HG02970 (cell line): Measurements from ENCODE around the gene NOL9.

Source experiments
- ATAC-seq: cut with Tn5 transposase; IDR thresholded peaks from one replicate; pipeline ENCODE4 v1.9.1; 2021; ENCODE audit warnings: mild to moderate bottlenecking, moderate library complexity, moderate number of reproducible peaks; ENCODE audit not compliant: unreplicated experiment, low FRiP score

NOL9 gene

DNA sequence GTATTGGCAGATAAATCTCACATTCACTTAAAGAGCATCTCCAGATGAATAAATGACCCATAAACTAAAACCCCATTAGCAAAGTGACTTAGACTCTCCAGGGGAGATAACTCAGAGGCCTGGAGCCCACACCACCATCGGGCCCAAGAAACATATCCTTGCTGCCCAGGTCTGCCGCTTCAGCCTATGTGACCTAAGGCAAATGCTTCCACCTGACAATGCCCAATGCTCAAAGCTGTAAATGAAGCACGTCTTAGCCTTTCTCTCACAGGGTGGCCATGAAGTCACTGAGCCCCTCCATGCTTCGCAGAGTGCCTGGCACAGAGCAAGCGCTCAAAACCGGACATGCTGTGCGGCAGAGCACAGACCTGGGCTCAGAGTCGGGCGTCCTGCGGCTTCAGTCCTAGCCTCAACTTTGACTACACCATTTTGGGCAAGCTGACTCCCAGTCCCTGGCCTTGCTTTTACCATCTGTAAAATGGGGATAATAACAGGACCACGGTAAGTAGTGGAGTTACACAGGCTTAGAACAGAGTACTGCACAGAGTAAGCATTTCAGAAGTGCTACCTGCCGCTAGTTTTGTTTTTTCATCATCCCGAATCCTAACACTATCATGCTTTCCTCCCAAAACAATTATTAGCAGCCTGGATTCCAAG is 23.7 kb downstream of the NOL9 start:
- ATAC-seq = no peak

DNA sequence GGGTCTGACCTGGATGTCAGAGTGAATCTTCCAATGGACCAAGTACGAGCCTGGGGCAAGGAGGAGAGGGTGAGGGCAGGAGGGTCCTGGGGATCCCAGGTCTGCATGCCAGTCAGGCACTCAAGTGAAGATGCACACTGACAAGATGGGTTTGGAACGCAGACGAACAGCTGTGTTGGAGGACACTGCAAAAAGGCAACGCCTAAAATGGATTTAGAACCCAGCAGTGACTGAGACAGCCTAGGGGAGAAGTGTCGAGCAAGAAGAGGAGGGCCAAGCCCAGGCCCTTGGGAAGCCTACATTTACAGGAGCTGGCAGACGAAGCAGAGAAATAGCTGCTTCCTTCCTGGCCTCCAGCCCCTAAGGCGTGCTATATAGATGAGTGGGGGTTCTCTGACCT is 25.8 kb downstream of the NOL9 start:
- no peak for ATAC-seq

DNA sequence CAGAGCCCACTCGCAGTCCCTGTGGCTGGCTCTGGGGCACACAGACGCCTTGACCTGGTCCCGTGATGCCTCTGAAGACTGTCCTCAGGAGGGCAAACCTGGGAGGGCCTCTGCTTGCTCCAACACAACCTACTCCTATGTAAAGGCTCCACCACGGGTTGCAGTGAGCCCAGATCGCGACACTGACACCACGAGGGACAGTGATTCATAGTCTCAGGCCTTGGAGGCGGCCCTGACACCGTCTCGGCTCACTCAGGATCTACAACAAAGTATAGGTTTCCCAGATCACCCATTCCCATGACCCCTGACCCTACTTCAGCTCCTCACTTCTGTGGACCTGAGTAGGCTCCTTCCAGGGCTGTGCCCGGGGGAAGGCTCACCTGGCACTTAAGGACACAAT is 28.0 kb downstream of the NOL9 start:
- ATAC-seq = no peak

DNA sequence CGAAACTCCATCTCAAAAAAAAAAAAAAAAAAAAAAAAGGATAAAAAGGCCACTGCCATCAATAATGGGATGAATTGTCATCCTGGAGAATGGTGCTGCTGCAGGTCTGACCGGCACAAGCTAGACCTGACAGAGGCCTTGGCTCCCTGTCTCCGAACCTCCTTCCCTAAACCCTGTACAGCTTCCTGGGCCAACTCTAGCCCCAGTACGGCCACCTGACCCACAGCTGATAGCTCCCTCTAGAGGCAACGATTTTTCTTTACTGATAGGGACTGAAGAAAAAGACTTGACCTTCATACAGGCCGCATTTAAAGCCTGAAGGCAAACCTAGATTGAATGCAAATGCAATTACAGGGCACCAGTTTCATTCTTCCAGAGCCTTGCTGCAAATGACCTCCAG is 30.7 kb downstream of the NOL9 start:
- no peak for ATAC-seq

DNA sequence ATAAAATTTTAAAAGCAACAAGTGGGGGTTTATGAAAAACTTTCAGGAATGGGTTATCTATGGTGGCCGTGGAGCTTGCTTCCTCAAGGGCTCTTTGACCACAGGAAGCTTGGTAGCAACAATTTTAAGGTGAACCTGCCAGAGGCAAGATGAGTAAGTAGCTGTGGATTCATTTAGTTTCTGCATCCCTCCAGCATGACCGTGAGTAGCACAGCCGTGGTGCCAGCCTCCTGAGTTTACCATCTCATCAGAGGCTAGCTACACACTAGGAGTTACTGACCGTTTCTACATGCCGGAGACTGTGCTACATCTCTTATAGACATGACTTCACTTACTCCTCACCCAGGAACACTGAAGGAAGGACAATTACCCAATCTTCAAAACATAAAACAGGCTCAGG is 32.8 kb downstream of the NOL9 start:
- no peak for ATAC-seq

DNA sequence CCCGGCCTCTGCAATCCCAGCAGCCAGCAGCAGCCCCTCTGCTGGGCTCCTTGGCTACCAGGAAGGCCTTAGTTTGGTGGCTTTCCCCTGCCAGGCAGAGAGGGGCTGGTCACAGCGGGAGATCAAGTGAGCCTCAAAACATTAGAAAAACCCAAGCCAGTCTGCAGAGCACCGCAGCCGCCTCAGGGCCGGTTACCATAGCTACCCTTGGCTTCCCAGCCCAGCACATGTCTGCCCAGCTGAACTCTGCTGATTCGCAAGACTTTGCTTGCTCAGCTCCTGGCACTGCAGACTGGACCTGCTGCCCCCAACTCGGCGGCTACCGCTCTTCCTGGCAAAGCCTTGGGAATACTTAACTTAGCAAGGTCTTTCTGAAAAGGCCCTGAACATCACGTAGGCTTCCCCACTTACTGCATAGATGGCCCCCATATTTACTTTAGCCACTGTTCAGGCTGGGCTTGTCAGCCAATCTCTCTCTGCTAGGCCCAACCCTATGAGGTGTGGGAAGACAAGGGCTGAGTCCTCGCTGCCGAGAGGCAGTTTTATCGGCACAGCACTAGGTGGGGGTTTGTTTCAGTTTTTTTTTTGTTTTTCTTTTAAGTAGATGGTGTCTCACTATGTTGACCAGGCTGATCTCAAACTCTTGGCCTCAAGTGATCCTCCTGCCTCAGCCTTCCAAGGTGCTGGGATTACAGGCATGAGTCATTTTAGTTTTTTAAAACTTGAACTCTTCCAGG is 34.2 kb downstream of the NOL9 start:
- ATAC-seq = no peak

DNA sequence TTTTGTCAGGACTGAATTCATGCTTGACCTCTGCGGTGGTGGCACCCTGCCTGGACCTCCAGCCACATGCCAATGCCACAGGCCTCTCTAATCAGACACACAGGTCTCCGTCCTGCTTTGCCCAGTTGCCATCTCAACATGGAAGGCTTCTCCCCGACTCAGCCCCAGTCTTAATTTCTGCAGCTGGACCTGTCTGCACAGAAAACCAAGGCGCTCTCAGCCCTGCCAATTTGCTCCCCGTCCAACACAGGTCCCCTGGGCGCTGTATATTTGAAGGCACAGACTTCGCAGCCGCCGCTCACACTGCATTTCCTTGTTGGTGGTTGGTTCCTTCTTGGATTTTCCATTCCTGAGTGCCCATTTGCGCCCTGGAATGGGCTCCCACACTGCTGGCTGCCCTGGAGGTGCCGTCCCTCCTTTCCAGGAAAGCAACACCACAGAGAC is 34.8 kb downstream of the NOL9 start:
- ATAC-seq = no peak

DNA sequence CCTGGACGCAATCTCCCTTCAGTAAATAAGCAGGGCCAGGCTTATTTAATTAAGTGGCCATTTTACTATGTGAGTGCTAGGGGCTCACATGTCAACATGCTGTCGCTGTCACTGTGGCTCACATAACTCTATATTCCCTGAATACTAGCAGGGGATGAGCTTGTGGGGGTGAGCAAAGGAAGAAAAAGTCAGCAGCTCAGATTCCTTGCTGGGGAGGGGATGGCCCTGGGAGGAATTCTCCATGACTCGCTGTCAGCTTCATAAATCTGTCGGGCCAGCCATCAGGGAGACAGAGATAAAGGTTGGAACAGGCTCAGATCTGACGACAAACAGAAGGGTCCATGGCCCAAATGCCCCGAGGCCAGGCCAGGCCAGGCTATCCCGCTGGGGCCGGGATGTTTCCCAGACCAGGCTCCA is 36.9 kb downstream of the NOL9 start:
- no peak for ATAC-seq

DNA sequence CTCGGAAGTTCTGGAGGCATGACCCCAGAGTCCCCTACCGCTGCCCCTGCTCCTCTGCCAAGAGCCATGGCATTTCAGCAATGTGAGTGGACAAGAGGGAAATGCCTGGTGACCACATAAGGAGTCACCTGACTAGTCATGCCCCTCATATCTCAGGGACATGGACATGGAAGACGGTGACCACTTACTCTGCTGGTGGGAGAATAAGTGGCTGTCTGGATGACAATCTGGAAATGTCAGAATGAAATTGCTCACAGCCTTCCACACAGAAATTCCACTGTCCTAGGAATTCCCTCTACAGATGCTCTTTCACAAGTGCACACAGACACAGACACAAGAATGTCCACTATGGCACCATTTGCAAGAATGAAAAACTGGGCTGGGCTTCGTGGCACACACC is 38.5 kb downstream of the NOL9 start:
- no peak for ATAC-seq

DNA sequence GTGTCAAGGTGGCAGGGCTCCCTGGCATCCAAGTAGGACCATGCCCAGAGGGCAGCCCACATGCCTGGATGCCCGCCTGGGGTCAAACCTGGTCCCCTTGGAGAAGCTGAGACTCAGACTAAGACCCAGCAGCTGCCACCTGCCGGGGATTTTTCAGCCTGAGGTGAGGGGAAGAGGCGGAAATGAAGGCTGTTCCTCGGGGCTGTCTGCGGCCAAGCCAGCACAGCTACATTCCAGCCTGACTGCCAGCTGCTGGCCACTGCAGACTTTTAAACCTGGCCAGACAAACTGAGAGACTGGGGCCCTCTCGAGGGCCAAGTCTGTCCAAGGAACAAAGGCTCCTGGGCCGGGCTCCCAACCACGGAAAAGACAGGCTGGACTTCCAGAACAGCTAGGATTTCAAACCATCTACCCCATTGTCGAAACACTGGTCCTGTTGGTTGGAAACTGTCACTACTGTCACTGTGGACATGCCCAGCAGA is 41.0 kb downstream of the NOL9 start:
- no peak for ATAC-seq

DNA sequence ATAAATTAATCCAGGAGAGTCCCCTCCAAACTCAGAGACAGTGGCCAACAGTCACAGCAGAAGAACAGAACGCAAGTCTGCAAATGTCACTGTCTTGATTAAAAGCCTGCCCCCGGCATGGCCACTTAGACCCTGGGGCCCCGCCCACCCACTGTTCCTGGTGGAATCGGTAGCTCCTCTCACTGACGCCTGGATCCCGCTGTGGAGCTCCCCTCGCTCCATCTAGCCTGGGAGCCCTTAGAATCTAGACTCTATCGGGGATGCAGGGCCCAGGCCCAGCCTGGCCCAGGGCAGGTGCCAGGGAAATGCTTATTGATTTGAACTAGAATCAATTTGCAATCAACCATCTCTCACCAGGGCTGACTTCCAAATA is 41.4 kb downstream of the NOL9 start:
- ATAC-seq = no peak

DNA sequence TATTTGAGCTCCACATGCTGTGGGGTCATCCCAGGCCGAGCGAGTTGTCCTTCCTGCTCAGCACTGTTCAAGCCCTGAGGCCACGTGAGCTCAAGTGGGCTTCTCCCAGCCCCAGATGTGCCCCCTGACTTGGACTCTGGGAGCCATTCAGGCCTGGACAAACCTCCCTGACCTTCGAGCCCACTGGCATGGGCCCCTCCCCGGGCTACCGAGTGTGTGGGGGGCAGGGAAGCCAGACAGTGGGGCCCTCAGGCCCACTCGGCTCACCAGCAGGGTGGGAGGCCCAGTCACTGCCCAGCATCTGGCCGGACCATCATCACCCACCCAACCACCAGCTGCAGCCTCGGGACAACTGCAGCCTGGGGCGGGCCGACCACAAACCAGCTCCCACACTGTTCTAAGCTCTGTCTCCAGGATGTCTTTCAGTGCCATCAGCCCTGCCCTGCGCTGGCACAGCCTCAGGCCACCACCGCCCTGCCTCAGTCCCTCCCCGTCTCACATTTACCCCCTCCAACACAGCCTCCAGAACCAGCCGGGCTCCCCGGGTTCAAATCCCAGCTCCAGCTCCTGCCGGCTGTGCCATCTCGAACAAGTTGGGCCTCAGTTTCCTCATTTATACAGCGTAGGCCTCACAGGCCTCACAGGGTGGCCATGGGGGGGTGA is 41.9 kb downstream of the NOL9 start:
- no peak for ATAC-seq

DNA sequence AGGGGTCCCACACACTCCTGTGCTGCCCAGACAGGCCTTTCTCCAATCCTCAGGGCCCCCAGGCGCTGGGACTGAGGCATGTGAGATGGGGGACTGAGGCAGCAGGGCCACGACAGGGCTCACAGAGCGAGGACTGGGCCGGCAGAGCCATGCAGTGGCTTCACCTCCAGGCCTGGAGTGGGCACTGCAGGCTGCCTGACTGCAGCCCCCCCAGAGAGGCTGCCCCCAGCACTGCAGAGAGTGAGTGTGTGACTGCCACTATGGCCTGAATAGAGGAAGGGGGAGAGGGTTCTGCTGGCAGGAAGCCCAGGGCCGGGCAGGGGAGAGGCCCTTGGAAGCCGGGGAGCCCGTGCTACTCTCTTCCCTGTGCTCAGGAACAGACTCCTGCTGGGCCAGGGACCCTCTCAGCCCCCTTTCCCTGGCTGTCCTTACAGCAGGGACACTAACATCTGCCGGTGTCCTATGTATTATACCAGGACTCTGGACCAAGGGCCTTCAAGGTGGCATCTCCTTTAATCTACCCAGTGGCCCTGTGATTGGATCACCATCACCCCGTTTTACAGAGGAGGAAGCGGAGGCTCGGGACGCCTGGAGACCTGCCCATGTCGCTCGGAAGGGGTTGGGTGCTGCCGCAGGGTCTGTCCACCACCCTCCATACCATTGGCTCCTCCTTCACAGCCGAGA is 42.6 kb downstream of the NOL9 start:
- no peak for ATAC-seq

DNA sequence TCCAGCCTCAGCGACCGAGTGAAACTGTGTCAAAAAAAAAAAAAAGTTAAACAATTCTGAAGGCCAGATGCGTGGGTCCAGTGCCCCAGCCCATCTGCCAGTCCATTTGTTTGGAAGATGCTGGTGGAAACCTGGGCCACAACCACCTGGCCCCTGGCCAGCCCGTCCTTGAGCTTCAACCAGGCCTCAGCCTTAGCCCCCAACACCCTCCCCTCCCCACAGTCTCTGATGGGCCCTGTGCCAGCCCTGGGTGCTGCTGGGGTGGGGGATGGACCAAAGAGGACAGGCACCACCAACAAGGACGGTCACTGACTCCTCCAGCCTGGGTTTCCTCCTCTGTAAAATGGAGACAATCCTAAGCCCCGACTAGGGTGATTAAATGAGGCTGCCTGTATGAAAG is 43.3 kb downstream of the NOL9 start:
- ATAC-seq = no peak

DNA sequence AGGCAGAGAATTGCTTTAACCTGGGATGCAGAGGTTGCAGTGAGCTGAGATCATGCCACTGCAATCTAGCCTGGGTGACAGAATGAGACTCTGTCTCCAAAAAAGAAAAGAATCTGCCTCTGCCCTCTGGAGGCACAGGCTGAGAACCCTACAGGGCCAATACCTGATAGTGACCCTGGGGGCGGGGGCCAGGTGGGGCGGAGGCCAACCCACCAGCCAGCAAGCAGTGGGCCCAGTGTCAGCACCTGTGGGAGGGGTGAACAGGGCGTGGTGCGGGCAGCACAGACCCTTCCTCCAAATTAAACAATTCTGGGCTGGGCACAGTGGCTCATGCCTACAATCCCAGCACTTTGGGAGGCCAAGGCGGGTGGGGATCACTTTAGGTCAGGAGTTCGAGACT is 43.8 kb downstream of the NOL9 start:
- ATAC-seq = no peak

DNA sequence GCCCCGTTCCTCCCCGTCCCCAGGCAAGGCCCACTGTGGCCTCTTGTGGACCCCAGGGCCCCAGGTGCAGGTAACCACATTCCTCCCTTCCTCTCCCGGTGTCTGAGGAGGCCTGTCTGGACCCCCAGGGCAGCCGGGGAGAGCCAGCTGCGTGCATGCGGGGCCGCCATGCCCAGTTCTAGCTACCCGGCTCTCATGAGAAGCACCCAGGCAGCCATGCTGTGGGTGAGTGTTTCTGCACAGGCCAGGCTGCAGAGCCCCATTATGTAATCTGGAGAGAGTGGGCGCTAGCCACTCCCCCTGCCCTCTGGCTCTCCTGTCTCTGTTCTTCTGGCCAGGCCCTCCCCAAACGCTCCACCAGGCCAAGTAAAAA is 44.4 kb downstream of the NOL9 start:
- no peak for ATAC-seq

DNA sequence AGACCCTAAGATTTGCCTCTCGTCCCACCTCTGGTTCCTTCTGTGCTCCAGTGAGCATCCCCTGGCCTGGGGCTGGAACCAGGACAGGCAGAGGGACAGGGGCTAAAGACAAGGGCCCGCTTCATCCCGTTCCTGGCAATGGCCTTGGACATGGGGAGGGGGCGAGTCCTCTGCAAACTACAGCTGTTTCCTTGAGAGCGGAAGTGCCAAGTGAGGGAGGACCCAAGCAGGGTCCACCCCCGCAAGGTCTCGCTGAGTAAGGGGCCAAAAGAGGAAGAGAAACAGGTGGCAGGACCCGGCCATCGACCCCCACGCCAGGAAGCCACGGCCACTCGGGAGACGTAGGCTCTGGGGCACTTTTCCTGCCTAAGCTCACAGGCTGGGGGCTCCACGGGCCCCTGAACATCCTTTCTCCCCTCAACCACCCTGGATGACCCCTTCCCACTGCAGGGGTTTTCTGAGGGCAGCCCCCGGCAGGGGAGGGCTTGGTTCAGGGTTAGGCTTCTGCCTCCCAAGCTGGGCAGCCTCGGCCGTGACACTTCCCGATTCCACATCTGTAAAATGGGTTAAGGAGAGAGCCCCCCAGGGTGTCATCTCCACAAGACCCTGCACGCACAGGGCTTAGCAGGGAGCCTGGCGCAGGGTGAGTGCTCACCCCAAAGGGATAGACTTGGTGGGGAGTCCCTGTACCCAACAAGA is 44.9 kb downstream of the NOL9 start:
- no peak for ATAC-seq

DNA sequence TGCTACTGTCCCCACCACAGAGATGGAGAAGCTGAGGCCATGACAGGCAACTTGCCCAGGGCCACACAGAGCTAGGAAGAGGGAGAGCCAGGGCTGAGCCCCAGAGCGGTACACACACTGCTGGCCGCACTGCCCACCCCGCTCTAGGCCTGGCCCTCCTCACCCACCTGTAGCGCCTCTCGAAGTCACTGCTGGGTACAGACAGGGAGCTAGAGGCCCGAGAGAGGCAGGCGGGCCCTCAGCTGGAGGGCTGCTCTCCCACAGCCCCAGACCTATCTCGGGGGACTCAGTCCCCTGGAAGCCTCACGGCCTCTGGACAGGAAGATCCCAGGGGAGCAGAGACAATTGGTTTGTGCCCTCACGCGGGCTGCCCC is 45.5 kb downstream of the NOL9 start:
- no peak for ATAC-seq

DNA sequence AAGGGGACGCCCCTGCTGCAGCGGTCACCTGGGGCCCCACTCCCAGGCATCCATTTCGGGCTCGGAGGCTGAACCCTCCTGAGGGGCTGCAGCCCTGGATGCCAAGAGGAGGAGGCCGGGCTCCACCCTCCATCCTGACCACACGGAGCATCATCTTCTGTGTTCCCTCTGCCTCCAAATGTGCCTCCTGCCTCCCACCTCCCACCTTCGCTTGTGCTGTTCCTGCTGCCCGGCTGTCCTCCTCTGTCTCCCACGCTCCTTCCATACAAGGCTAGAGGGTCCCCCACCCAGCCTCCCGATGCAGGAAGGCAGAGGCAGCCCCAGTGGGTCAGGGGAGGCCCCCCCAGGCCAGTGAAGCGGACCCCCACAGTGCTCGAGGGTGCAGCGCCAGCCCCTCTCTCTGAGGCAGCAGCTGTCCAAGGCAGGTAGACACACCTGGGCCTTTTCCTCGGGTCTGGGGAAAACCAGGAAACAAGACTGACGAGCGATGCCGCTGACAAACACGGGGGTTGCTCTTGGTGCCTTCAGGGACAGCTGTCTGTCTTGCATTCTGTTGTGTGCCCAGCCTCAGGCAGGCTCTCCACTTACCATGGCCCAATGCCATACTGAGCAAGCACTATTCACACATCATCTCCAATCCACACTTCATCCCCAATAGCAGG is 46.0 kb downstream of the NOL9 start:
- ATAC-seq = no peak

DNA sequence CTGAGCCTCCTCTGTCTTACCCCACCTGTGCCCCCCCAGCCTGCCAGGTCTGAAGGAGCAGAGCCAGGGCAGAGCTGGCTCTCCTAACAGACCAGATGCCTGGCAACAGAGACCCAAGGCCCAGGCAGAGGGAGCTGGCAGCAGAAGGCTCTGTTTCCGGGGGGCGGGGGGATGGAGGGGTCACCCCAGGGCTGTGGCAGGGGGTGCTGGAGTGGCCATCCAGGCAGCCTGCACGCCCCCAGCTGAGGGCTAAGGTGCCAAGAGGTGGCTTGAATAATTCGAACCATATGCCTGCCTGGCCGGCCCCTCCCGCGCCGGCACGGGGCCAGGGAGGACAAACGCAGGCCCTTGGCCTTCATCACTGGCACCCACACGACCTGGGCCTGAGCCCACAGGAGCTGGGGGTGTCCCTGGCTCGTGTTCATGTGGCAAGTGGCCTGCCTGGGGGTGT is 46.8 kb downstream of the NOL9 start:
- ATAC-seq = no peak
